CD14-positive monocyte (primary cell): ENCODE results near the gene PPP3CA. TPM values are rescaled to one million over a fixed set of nuclear protein-coding genes. Genes with fewer than 3 reads are reported as not detected.

Source experiments
- DNase-seq, 3 donors: peaks; one replicate each; pipeline ENCODE4 v3.0.0-alpha.2; 2011 to 2022
- H2AFZ ChIP-seq: 2 replicates; pipeline ENCODE4 v1.6.0; 2012; ENCODE audit warnings: mild to moderate bottlenecking, low read depth, low read length, inconsistent platforms; ENCODE audit not compliant: insufficient read depth, poor library complexity, severe bottlenecking
- H3K27ac ChIP-seq, 2 donors: 1 replicate in 1 of 2; 2 replicates in 1 of 2; pipeline ENCODE4 v1.5.1; 2012 to 2013; ENCODE audit warnings: low read length in 2 of 2, control low read depth in 1 of 2, inconsistent platforms in 1 of 2, low read depth in 1 of 2, mild to moderate bottlenecking in 1 of 2
- H3K27me3 ChIP-seq, 2 donors: one replicate each; pipeline versions ENCODE4 v1.6.0 to v1.6.1; 2011 to 2013; ENCODE audit warnings: low read length in 2 of 2; ENCODE audit not compliant: control insufficient read depth in 2 of 2, insufficient read depth in 2 of 2
- H3K36me3 ChIP-seq, 2 donors: replicated peaks in 1 of 2; 1 replicate in 1 of 2; 2 replicates in 1 of 2; pipeline versions ENCODE4 v1.5.1 to v1.6.1; 2012 to 2013; ENCODE audit warnings: low read length in 2 of 2, control low read depth in 1 of 2, inconsistent platforms in 1 of 2, mild to moderate bottlenecking in 1 of 2; ENCODE audit not compliant: insufficient read depth in 2 of 2, control insufficient read depth in 1 of 2
- H3K4me1 ChIP-seq, 2 donors: 1 replicate in 1 of 2; 2 replicates in 1 of 2; pipeline versions ENCODE4 v1.5.1 to v1.6.1; 2012 to 2013; ENCODE audit warnings: low read length in 2 of 2, control low read depth in 1 of 2, inconsistent platforms in 1 of 2, mild to moderate bottlenecking in 1 of 2, moderate library complexity in 1 of 2; ENCODE audit not compliant: insufficient read depth in 2 of 2, control insufficient read depth in 1 of 2
- H3K4me2 ChIP-seq: replicated peaks from 2 replicates; pipeline ENCODE3; 2012; ENCODE audit warnings: low read length, moderate library complexity, mild to moderate bottlenecking; ENCODE audit not compliant: poor library complexity, severe bottlenecking; ENCODE audit errors: extremely low read depth
- H3K4me3 ChIP-seq, 3 experiments: fragments of 200-600 bp in 1 of 3; sonication (generic) in 1 of 3; replicated peaks in 1 of 3; 1 replicate in 2 of 3; 2 replicates in 1 of 3; pipeline ENCODE4 v1.5.1; 2011 to 2013; ENCODE audit warnings: low read length in 3 of 3, mild to moderate bottlenecking in 3 of 3, control low read depth in 2 of 3, low read depth in 2 of 3, inconsistent platforms in 1 of 3, moderate library complexity in 1 of 3
- H3K79me2 ChIP-seq: 2 replicates; pipeline ENCODE4 v1.6.0; 2012; ENCODE audit warnings: mild to moderate bottlenecking, control low read depth, inconsistent platforms, low read length, moderate library complexity; ENCODE audit not compliant: insufficient read depth
- H3K9ac ChIP-seq: 2 replicates; pipeline ENCODE4 v1.6.0; 2017; ENCODE audit warnings: low read length, mild to moderate bottlenecking; ENCODE audit not compliant: insufficient read depth, poor library complexity, severe bottlenecking
- H3K9me3 ChIP-seq, 2 donors: replicated peaks in 1 of 2; 1 replicate in 1 of 2; 2 replicates in 1 of 2; pipeline versions ENCODE4 v1.5.1 to v1.6.1; 2012 to 2013; ENCODE audit warnings: low read length in 2 of 2, control low read depth in 1 of 2; ENCODE audit not compliant: control insufficient read depth in 1 of 2, insufficient read depth in 1 of 2
- H4K20me1 ChIP-seq: 2 replicates; pipeline ENCODE4 v1.6.0; 2012; ENCODE audit warnings: mild to moderate bottlenecking, low read length, control low read depth, moderate library complexity; ENCODE audit not compliant: insufficient read depth
- H3K27ac Mint-ChIP-seq, 7 donors: one replicate each; pipeline ENCODE4 v1.8.0; 2020; ENCODE audit warnings: mild to moderate bottlenecking in 7 of 7, mixed read lengths in 7 of 7, moderate library complexity in 6 of 7, inconsistent platforms in 2 of 7
- H3K27me3 Mint-ChIP-seq, 3 donors: one replicate each; pipeline ENCODE4 v1.8.0; 2021 to 2022; ENCODE audit warnings: low read depth in 3 of 3, mild to moderate bottlenecking in 3 of 3, mixed read lengths in 3 of 3, moderate library complexity in 3 of 3, inconsistent platforms in 1 of 3
- H3K36me3 Mint-ChIP-seq, 2 donors: one replicate each; pipeline ENCODE4 v1.8.0; 2020; ENCODE audit warnings: mixed read lengths in 2 of 2, inconsistent platforms in 1 of 2, mild to moderate bottlenecking in 1 of 2
- H3K4me1 Mint-ChIP-seq: one replicate; pipeline ENCODE4 v1.8.0; 2020; ENCODE audit warnings: mild to moderate bottlenecking, mixed read lengths
- H3K4me3 Mint-ChIP-seq, 2 donors: one replicate each; pipeline ENCODE4 v1.8.0; 2020; ENCODE audit warnings: mild to moderate bottlenecking in 2 of 2, mixed read lengths in 2 of 2, moderate library complexity in 1 of 2
- H3K9me3 Mint-ChIP-seq, 7 donors: one replicate each; pipeline ENCODE4 v1.8.0; 2020 to 2022; ENCODE audit warnings: mixed read lengths in 7 of 7, mild to moderate bottlenecking in 6 of 7, moderate library complexity in 6 of 7, inconsistent platforms in 2 of 7
- CTCF ChIP-seq: fragments of 200-600 bp; IDR thresholded peaks from one replicate; pipeline ENCODE4 v1.8.0; 2022; ENCODE audit warnings: antibody characterized with exemption, mild to moderate bottlenecking
- WGBS: methylation state at CpG from one replicate; pipeline ENCODE4 v1.1.5; 2013; ENCODE audit warnings: missing lambda C conversion rate; ENCODE audit not compliant: insufficient coverage; 5-methylcytosine and 5-hydroxymethylcytosine counted together
- intact Hi-C, 2 donors: fragments of 100-400 bp; cut with micrococcal nuclease; formaldehyde crosslinking; loops; one replicate each; pipeline versions ENCODE4 v1.15.0 to v1.15.1; 2023
- polyA plus RNA-seq, 3 donors: library from polyadenylated mRNA; depleted of rRNA in 1 of 3; unstranded in 2 of 3; stranded (reverse) in 1 of 3; fragments of 300-500 nt in 2 of 3; fragments of >200 nt in 1 of 3; fragmentation: Illumina TruSeq in 2 of 3; gene quantifications; 1 replicate in 2 of 3; 2 replicates in 1 of 3; pipeline ENCODE4 v1.2.3, GENCODE V29; 2012 to 2021

Gene PPP3CA
- polyA plus RNA-seq, 3 donors, result 5.1 to 9.7 (median 8.9) TPM

- no peaks in the 10 kb centered on the region for H4K20me1 ChIP-seq
- no peak for TF ChIP-seq CTCF
- no peak overlapping the region for H3K4me3 Mint-ChIP-seq
- H3K27me3 ChIP-seq, result no peaks in the 10 kb centered on the region
- DNase-seq, result no peak
- H3K9me3 Mint-ChIP-seq, result peaks cover 2 to 12% (median 7%) of the 10 kb centered on the region in 7 donors
- H3K79me2 ChIP-seq, result no peaks in the 10 kb centered on the region
- H2AFZ ChIP-seq, result no peak overlapping the region
- no peaks in the 10 kb centered on the region for H3K4me1 ChIP-seq
- H3K9me3 ChIP-seq, result peaks cover 0 to 2% of the 10 kb centered on the region in 2 donors
- H3K36me3 Mint-ChIP-seq, result no peaks in the 10 kb centered on the region
- H3K27ac ChIP-seq, result no peak overlapping the region
- H3K36me3 ChIP-seq, result no peaks in the 10 kb centered on the region
- intact Hi-C loops, result no loop called here
- no peak overlapping the region for H3K9ac ChIP-seq
- no peak overlapping the region for H3K4me2 ChIP-seq
- H3K27me3 Mint-ChIP-seq, result peaks cover 0 to 3% (median 0%) of the 10 kb centered on the region in 3 donors
- no peak overlapping the region for H3K4me3 ChIP-seq
- H3K27ac Mint-ChIP-seq, result no peak overlapping the region
- no peaks in the 10 kb centered on the region for H3K4me1 Mint-ChIP-seq
- WGBS, result no CpG with 5 or more reads among the region's 5 CpGs
These were observed 23.4 kb upstream of the PPP3CA start for GRCh38 chr4:101370663-101371210.

GRCh38 chr4:101367201-101367600 lies 19.9 kb upstream of the PPP3CA start:
- TF ChIP-seq CTCF, result no peak
- H3K4me2 ChIP-seq, result no peak overlapping the region

More at GRCh38 chr4:101367201-101367600, 19.9 kb upstream of the PPP3CA start:
- no peaks in the 10 kb centered on the region for H3K36me3 Mint-ChIP-seq
- H3K36me3 ChIP-seq, result no peaks in the 10 kb centered on the region
- no peak overlapping the region for H3K27ac Mint-ChIP-seq
- H3K27ac ChIP-seq, result no peak overlapping the region
- no peak overlapping the region for H3K4me3 Mint-ChIP-seq
- no peaks in the 10 kb centered on the region for H3K27me3 ChIP-seq
- no peak overlapping the region for H3K4me3 ChIP-seq
- H3K79me2 ChIP-seq, result no peaks in the 10 kb centered on the region
- H2AFZ ChIP-seq, result no peak overlapping the region
- DNase-seq, result no peak
- no peaks in the 10 kb centered on the region for H3K4me1 Mint-ChIP-seq
- no CpG with 5 or more reads among the region's 1 CpG for WGBS
- H3K9me3 ChIP-seq, result peaks cover 0 to 2% of the 10 kb centered on the region in 2 donors
- H3K9ac ChIP-seq, result no peak overlapping the region
- peaks cover 0 to 3% (median 0%) of the 10 kb centered on the region in 3 donors for H3K27me3 Mint-ChIP-seq
- H3K4me1 ChIP-seq, result no peaks in the 10 kb centered on the region
- intact Hi-C loops, result no loop called here
- no peaks in the 10 kb centered on the region for H4K20me1 ChIP-seq
- peaks cover 4 to 20% (median 9%) of the 10 kb centered on the region in 7 donors for H3K9me3 Mint-ChIP-seq
